Spleen (tissue), 7 donors: ENCODE results near the gene SCGB1C1.

Source experiments
- POLR2AphosphoS5 ChIP-seq, 3 donors: sonication (generic); formaldehyde crosslinking; IDR thresholded peaks; one replicate each; pipeline ENCODE4 v1.5.1; 2017; ENCODE audit warnings: antibody characterized with exemption in 3 of 3
- TF ChIP-seq, protein P1 (sequence below), 11 experiments: fragments of 200-600 bp in 7 of 11; fragments of 450-650 bp in 4 of 11; sonication (generic) in 4 of 11; IDR thresholded peaks in 8 of 11; conservative IDR thresholded peaks in 3 of 11; 1 replicate in 7 of 11; 2 replicates in 4 of 11; pipeline versions ENCODE4 v1.4.0 to v1.8.0; 2016 to 2021; ENCODE audit warnings: antibody characterized with exemption in 11 of 11, inconsistent platforms in 4 of 11, mild to moderate bottlenecking in 1 of 11
- donor health status: DM: no; HTN: no; CAD: no; lungs with moderate emphysema.
- donor health status: DM: no; HTN: no; CAD: no.
- donor health status: DM: no; HTN: no; CAD: no.

DNA sequence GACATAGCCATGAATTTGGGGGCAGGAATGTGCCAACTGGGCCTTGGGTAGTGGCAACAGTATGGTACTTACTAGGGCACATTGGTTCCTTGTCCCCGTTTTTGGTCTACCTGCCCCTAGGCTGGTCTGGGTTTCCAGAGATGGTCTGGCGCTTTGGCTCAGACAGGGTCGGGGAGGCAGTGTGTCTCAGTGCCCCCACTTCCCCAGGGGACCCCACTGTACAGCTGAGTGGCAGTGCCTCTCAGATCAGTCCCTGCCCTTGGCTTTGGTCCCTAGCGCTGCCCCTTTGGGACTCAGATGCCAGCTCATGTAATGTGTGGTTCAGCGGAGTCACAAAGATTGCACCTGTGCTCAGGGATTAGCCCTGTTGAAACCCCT, 17.9 kb downstream of the SCGB1C1 start:
- TF ChIP-seq, protein P1, sequence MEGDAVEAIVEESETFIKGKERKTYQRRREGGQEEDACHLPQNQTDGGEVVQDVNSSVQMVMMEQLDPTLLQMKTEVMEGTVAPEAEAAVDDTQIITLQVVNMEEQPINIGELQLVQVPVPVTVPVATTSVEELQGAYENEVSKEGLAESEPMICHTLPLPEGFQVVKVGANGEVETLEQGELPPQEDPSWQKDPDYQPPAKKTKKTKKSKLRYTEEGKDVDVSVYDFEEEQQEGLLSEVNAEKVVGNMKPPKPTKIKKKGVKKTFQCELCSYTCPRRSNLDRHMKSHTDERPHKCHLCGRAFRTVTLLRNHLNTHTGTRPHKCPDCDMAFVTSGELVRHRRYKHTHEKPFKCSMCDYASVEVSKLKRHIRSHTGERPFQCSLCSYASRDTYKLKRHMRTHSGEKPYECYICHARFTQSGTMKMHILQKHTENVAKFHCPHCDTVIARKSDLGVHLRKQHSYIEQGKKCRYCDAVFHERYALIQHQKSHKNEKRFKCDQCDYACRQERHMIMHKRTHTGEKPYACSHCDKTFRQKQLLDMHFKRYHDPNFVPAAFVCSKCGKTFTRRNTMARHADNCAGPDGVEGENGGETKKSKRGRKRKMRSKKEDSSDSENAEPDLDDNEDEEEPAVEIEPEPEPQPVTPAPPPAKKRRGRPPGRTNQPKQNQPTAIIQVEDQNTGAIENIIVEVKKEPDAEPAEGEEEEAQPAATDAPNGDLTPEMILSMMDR (IDR thresholded peaks at IDR 0.05 in 8 of 11, conservative IDR thresholded peaks at IDR 0.05 in 3 of 11), result no peak
- no peak for TF ChIP-seq POLR2AphosphoS5 (IDR thresholded peaks at IDR 0.05)
